Adipocyte (in vitro differentiated cells): Measurements from ENCODE around the gene NOL6.

ENCODE experiments used
- DNase-seq: peaks from one replicate; pipeline ENCODE4 v3.0.0-alpha.2; 2015; ENCODE audit warnings: low read depth
- H3K27me3 ChIP-seq: replicated peaks from 2 replicates; pipeline ENCODE4 v1.7.0; 2013; ENCODE audit warnings: mild to moderate bottlenecking, low read length, moderate library complexity; ENCODE audit not compliant: control insufficient read depth, insufficient read depth
- H3K36me3 ChIP-seq: 2 replicates; pipeline ENCODE4 v1.7.0; 2013; ENCODE audit warnings: low read length, mild to moderate bottlenecking, moderate library complexity; ENCODE audit not compliant: control insufficient read depth, insufficient read depth, severe bottlenecking
- H3K4me1 ChIP-seq: 2 replicates; pipeline ENCODE4 v1.7.0; 2013; ENCODE audit warnings: mild to moderate bottlenecking, low read length, moderate library complexity; ENCODE audit not compliant: control insufficient read depth, insufficient read depth
- H3K4me3 ChIP-seq: 2 replicates; pipeline ENCODE4 v1.7.0; 2013; ENCODE audit warnings: mild to moderate bottlenecking, low read length, moderate library complexity
- H3K9ac ChIP-seq: 2 replicates; pipeline ENCODE4 v1.7.0; 2013; ENCODE audit warnings: mild to moderate bottlenecking, low read length, moderate library complexity
- H3K9me3 ChIP-seq: 2 replicates; pipeline ENCODE4 v1.7.0; 2013; ENCODE audit warnings: mild to moderate bottlenecking, low read length, moderate library complexity; ENCODE audit not compliant: control insufficient read depth

The NOL6 gene

DNA sequence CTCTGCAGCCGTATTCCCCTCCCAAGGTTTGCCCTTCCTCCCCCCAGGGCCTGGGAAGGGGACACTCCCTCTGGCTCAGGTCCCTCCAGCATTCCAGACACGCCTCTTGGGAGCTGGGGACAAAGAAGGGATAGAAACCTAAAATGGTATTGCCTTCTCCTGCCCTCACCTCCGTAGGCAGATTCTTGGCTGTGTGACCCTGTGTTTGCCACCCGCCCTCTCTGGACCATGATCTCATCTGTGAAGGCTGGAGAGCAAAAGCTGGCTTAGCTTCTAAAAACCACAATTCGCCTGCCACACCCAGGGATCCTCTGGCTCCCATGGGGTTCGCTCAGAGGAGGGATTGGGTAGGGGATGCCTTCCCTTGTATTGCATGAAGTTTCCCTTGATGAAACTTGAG, 34.0 kb downstream of the NOL6 start:
- peaks cover 13% of the 10 kb centered on the region for H3K36me3 ChIP-seq
- no peaks in the 10 kb centered on the region for H3K9me3 ChIP-seq
- H3K27me3 ChIP-seq = peaks cover 22% of the 10 kb centered on the region
- H3K4me1 ChIP-seq = peaks cover 16% of the 10 kb centered on the region
- no peak overlapping the region for H3K9ac ChIP-seq
- peak; percentile 14 for DNase-seq
- no peak overlapping the region for H3K4me3 ChIP-seq

DNA sequence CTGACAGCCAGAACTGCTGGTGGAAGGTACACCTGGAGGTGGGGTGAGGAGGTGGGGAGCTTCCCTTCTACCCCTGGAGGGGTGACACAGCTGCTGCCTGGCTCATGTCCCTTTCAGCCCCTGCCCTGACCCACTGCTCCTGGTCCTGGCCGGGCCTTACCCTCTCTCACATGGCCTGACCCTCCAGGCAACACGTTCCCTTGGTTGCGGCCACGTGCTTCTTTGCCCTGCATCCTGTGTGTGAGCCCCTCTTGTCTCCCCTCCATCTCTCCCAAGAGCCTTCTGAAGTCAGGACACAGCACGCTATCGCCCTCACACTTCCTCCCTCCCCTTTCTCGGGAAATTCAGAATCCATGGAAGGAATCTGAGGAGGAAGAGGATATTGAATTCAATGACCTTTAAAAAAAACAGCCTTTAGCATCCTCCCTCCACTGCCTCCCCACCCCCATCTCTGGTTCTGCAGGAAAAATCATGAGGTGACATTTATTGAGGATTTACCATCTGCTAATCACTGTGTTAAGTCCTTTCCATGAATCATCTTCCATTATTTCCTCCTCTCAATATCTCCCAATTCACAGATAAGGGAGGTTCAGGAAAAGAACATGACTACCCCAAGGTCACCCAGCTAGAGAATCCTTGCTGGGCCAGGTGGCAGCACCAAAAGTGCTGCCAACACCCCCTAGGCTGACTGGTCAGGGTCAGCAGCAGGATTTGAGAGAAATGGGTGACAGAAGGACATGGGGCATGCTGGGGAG, 34.6 kb downstream of the NOL6 start:
- peaks cover 22% of the 10 kb centered on the region for H3K27me3 ChIP-seq

DNA sequence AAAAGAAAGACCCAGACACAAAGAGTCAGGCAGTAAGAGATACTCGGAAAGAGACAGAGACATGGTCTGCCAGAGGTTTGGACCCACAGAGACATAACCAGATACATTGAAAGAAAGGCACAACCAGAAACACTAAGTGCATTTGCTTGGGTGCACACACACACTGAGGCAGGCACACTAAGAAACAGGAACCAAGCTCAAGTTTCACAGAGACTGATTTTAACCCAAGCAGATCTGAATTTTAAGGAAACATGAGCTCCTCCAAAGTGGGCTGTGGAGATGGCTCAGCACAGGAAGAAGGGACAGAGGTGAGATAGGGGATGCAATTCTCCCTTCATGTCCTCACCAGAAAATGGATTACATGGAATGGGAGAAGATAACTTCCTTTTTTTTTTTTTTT, 35.8 kb downstream of the NOL6 start:
- no peak for DNase-seq
- peaks cover 22% of the 10 kb centered on the region for H3K27me3 ChIP-seq

More for the DNA sequence above, 34.6 kb downstream of the NOL6 start:
- Histone ChIP-seq H3K9me3 (no peaks in the 10 kb centered on the region), H3K4me1 (peaks cover 16% of the 10 kb centered on the region), H3K36me3 (peaks cover 13% of the 10 kb centered on the region), H3K4me3 (no peak overlapping the region), H3K9ac (no peak overlapping the region)
- no peak for DNase-seq

DNA sequence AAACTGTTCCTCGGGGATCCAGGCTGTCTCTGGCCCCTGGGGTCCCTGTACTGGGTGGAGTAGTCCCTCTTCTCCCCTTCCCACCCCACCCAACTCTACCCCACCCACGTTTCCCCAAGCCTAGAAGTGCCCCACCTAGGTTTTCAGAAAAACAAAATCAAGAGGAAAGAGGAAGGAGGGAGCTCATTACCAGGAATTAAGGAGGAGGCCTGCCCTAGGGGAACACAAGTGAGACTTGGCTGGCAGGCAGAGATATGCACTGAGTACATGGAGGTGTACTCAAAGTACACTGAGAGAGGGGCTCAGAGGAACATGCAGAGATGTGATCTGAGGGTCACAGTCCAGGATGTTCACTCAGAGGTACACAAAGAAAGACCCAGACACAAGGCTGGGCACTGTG, 36.5 kb downstream of the NOL6 start:
- H3K4me3 ChIP-seq = no peak overlapping the region
- H3K4me1 ChIP-seq = peaks cover 16% of the 10 kb centered on the region
- DNase-seq = no peak
- peaks cover 7% of the 10 kb centered on the region for H3K36me3 ChIP-seq
- peaks cover 22% of the 10 kb centered on the region for H3K27me3 ChIP-seq
- no peak overlapping the region for H3K9ac ChIP-seq
- no peaks in the 10 kb centered on the region for H3K9me3 ChIP-seq

More for the DNA sequence above, 35.8 kb downstream of the NOL6 start:
- Histone ChIP-seq H3K9me3 (no peaks in the 10 kb centered on the region), H3K4me1 (peaks cover 16% of the 10 kb centered on the region), H3K36me3 (peaks cover 13% of the 10 kb centered on the region), H3K4me3 (no peak overlapping the region), H3K9ac (no peak overlapping the region)

DNA sequence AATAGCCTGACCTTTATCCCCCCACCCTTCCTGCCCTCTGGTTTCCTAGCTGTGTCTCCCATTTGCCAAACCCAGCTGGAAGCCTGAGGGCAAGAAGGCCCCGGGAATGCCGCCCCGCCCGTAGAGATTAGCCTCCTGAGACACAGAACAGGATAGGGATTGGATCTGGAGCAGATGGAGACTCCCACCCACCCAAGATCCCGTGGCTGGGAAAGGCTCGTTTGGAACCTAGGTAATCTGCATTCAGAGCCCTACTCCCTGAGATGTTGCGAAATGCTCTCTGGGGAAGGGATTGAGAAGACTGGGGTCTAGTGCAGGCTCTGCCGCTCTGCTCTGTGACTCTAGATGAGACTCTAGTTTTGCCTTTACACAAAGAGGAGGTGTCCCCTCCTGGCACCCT, 37.3 kb downstream of the NOL6 start:
- DNase-seq = peak; percentile 40
- no peaks in the 10 kb centered on the region for H3K9me3 ChIP-seq
- no peaks in the 10 kb centered on the region for H3K36me3 ChIP-seq
- no peak overlapping the region for H3K9ac ChIP-seq
- peaks cover 18% of the 10 kb centered on the region for H3K4me1 ChIP-seq
- H3K27me3 ChIP-seq = peaks cover 22% of the 10 kb centered on the region
- H3K4me3 ChIP-seq = no peak overlapping the region

- no peak for DNase-seq
- Histone ChIP-seq H3K4me3 (no peak overlapping the region), H3K4me1 (peaks cover 24% of the 10 kb centered on the region)
Observed at GRCh38 chr9:33435821-33436277, 37.9 kb downstream of the NOL6 start.

DNA sequence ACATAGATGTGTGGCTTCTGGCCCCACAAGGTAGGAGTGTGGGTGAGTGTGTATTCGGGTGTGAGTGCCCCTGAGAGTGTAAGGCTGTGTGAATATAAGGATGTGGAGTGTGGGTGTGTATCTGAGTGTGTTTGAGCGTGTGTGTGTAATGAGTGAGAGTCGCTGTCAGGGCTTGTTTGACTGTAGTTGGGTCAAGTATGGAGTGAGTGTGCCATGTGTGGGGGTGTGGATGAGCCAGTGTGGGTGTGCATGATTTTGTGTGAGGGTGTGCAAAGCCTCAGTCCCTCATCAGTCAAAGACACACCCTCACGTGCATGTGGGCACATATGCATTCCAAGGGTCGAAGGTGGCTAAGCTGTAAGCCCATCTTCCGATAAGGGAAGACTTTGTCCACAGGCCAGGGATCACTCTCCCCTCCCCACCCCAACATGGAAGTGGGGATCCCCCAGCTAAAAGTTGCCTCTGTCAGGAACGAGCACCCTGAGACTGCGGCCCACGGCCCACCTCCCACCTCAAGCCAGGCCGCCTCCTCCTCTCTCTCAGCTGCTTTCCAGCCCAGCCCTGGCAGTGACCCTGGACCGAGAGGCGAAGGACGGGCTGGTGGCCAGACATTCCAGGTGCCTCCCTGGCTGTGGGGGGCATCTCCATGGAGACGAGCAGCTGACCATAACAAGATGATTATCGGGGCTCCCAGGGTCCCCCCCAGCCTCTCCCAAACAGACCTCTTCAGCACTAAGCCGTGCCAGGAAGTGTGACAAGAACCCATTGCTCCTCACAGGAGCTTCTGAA, 39.2 kb downstream of the NOL6 start:
- Histone ChIP-seq H3K36me3 (no peaks in the 10 kb centered on the region), H3K9me3 (no peaks in the 10 kb centered on the region), H3K4me3 (no peak overlapping the region), H3K9ac (no peak overlapping the region), H3K27me3 (peaks cover 17% of the 10 kb centered on the region), H3K4me1 (peaks cover 20% of the 10 kb centered on the region)
- no peak for DNase-seq

More at GRCh38 chr9:33435821-33436277, 37.9 kb downstream of the NOL6 start:
- H3K36me3 ChIP-seq = no peaks in the 10 kb centered on the region
- H3K9ac ChIP-seq = no peak overlapping the region
- H3K9me3 ChIP-seq = no peaks in the 10 kb centered on the region
- peaks cover 22% of the 10 kb centered on the region for H3K27me3 ChIP-seq

DNA sequence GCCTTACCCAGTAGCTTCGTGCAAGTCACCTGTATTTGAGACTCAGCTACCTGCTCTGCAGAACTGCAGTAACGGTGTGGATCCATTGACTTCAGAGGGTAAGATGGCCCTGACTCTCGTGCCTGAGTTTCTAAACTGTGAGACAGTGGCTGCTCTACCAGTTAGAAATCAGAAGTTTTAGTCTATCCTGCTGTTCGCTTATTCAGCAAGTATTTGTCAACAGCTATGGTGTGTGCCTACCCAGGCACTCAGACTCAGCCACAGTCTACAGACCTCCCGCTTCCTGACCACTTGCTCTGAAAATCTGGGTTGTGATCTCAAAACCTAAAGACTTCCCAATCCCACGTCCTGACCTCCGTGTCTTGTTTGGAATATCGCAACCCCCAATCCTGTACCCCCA, 39.9 kb downstream of the NOL6 start:
- H3K9me3 ChIP-seq = no peaks in the 10 kb centered on the region
- peaks cover 17% of the 10 kb centered on the region for H3K27me3 ChIP-seq
- no peak overlapping the region for H3K4me3 ChIP-seq
- H3K9ac ChIP-seq = no peak overlapping the region
- no peaks in the 10 kb centered on the region for H3K36me3 ChIP-seq
- peaks cover 19% of the 10 kb centered on the region for H3K4me1 ChIP-seq
- DNase-seq = no peak

DNA sequence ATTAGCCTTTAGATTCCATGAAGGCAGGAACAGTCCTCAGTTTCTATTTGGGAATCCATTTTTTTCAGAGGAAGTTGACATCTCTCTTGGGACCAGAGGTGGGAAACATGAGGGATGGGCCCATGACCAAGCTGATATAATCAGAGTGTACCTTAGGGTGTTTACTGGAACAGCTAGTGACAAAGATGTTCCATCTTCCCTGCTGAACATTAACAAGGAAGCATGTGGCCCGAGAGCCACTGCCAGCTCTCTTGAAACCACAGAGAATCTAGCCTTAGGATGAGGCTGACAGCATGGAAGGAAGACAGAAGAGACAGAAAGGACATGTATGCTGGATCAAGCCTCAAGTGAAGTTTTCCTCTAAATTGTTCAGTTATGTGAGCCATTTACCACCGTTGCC, 42.3 kb downstream of the NOL6 start:
- Histone ChIP-seq H3K9ac (no peak overlapping the region), H3K27me3 (peaks cover 16% of the 10 kb centered on the region), H3K9me3 (no peaks in the 10 kb centered on the region), H3K4me1 (peaks cover 15% of the 10 kb centered on the region), H3K4me3 (no peak overlapping the region), H3K36me3 (no peaks in the 10 kb centered on the region)
- DNase-seq = no peak

DNA sequence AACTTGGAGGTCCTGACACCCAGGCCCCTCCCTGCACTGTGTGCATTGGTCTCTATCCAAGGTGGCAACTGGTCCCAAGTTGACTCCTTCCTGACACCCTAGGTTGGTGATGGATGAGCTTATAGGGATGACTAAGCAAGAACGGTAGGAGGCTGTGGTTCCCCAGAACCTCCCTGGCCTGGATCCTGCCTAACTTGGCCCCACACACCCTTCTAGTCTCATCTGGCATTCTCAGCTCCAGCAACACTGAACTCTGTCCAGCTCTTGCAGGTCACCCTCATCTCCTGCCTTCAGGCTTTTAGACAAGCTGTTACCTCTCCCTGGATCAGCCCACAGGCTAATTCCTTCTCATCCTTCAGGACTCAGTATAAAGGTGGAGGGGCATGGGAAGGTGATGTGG, 42.8 kb downstream of the NOL6 start:
- H3K9me3 ChIP-seq = no peaks in the 10 kb centered on the region
- H3K4me3 ChIP-seq = no peak overlapping the region
- H3K4me1 ChIP-seq = peaks cover 13% of the 10 kb centered on the region
- H3K27me3 ChIP-seq = peaks cover 11% of the 10 kb centered on the region
- no peaks in the 10 kb centered on the region for H3K36me3 ChIP-seq
- no peak overlapping the region for H3K9ac ChIP-seq
- DNase-seq = no peak

- Histone ChIP-seq H3K4me1 (peaks cover 20% of the 10 kb centered on the region), H3K36me3 (no peaks in the 10 kb centered on the region), H3K4me3 (no peak overlapping the region), H3K9ac (no peak overlapping the region), H3K9me3 (no peaks in the 10 kb centered on the region), H3K27me3 (no peaks in the 10 kb centered on the region)
- DNase-seq = no peak
Observed at GRCh38 chr9:33429256-33429985, 44.3 kb downstream of the NOL6 start.
